Heart left ventricle (tissue), 16 donors: ENCODE data around the gene ELMO2. TPM values are rescaled to one million over a fixed set of nuclear protein-coding genes. Genes with fewer than 3 reads are reported as not detected.
A peak's percentile ranks its signal among the peaks of the same experiment; 100 is the strongest.

Experiments
- ATAC-seq, 4 donors: fragments of 200-7000 bp; cut with Tn5 transposase; one replicate each; pipeline ENCODE4 v1.9.1; 2020 to 2022; ENCODE audit warnings: moderate library complexity in 4 of 4, mild to moderate bottlenecking in 3 of 4, moderate number of reproducible peaks in 1 of 4
- DNase-seq, 5 donors: peaks; one replicate each; pipeline ENCODE4 v3.0.0-alpha.2; 2020
- H3K27ac ChIP-seq, 12 donors: fragments of 200-600 bp; sonication (generic) in 4 of 12; one replicate each; pipeline versions ENCODE4 v1.5.0 to v1.8.0; 2016 to 2022; ENCODE audit warnings: mild to moderate bottlenecking in 2 of 12
- H3K27me3 ChIP-seq, 9 donors: fragments of 200-600 bp; sonication (generic) in 2 of 9; one replicate each; pipeline versions ENCODE4 v1.5.1 to v1.8.0; 2016 to 2022; ENCODE audit warnings: mild to moderate bottlenecking in 3 of 9
- H3K36me3 ChIP-seq, 9 donors: fragments of 200-600 bp; sonication (generic) in 2 of 9; one replicate each; pipeline versions ENCODE4 v1.5.0 to v1.8.0; 2018 to 2022; ENCODE audit warnings: mild to moderate bottlenecking in 2 of 9
- H3K4me1 ChIP-seq, 12 donors: fragments of 200-600 bp; sonication (generic) in 4 of 12; one replicate each; pipeline versions ENCODE4 v1.5.0 to v1.8.0; 2016 to 2022; ENCODE audit warnings: mild to moderate bottlenecking in 3 of 12
- H3K4me3 ChIP-seq, 12 donors: fragments of 200-600 bp; sonication (generic) in 4 of 12; one replicate each; pipeline versions ENCODE4 v1.5.0 to v1.8.0; 2017 to 2022; ENCODE audit warnings: mild to moderate bottlenecking in 9 of 12, moderate library complexity in 4 of 12
- H3K9me3 ChIP-seq, 12 donors: fragments of 200-600 bp; sonication (generic) in 4 of 12; one replicate each; pipeline versions ENCODE4 v1.5.0 to v1.8.0; 2016 to 2022; ENCODE audit warnings: mild to moderate bottlenecking in 1 of 12
- CTCF ChIP-seq, 12 donors: fragments of 200-600 bp; sonication (generic) in 4 of 12; IDR thresholded peaks; one replicate each; pipeline versions ENCODE4 v1.5.0 to v1.8.0; 2018 to 2022; ENCODE audit warnings: antibody characterized with exemption in 12 of 12, mild to moderate bottlenecking in 5 of 12
- POLR2A ChIP-seq, 2 donors: fragments of 450-650 bp; IDR thresholded peaks; one replicate each; pipeline ENCODE4 v1.6.1; 2017; ENCODE audit warnings: antibody characterized with exemption in 2 of 2, mild to moderate bottlenecking in 2 of 2, moderate library complexity in 2 of 2
- WGBS, 4 donors: extraction: QIAGEN DNeasy Blood & Tissue Kit in 2 of 4; methylation state at CpG; one replicate each; pipeline versions ENCODE4 v1.1.5 to v1.1.7; 2013 to 2018; 5-methylcytosine and 5-hydroxymethylcytosine counted together
- intact Hi-C, 10 donors: fragments of 100-400 bp; cut with DNase I; formaldehyde crosslinking; loops; one replicate each; pipeline versions ENCODE4 v1.11.1 to v1.14.2; 2022
- polyA plus RNA-seq, 2 donors: library from polyadenylated mRNA; stranded (reverse); fragments of 200-250 nt; gene quantifications; one replicate each; pipeline ENCODE4 v1.2.3, GENCODE V29; 2013
- total RNA-seq, 9 donors: library from RNA; depleted of rRNA in 2 of 9; stranded (reverse); fragments of >200 nt in 2 of 9; fragmentation: NEBNext Ultra II Directional in 3 of 9; extraction: Animal tissue kit (Norgen Biotek cat#: 25700) in 3 of 9; gene quantifications; one replicate each; pipeline versions ENCODE4 v1.1.0 to v1.2.4, GENCODE V29; 2016 to 2023
- donor health status: ischemic (EF 13 %, LVEDD 7.1; RV severe dilation, severe dysfunction).
- donor health status: healthy with polysubstance abuse.
- donor health status: DM: no; HTN: yes; CAD: no.
- donor health status: DM: no; HTN: no; CAD: no.
- donor health status: ischemic (EF 25% LVEDD 6.9; RV normal size, moderate dysfunction).
- donor health status: ischemic (EF 25% LVEDD 5.7; RV mildly dilated, moderate dysfunction).
- donor health status: healthy.
- donor health status: DM: yes; HTN: yes; CAD: no.
- donor health status: ischemic (EF 35%, LVEDD 5.7; RV mildly dilated, moderate dysfunction).
- donor health status: nonischemic (EF 11% LVEDD 7.7; RV severe dilation, severe dysfunction).
- donor health status: DM: yes; HTN: yes; CAD: no.
- donor health status: PGD.
- donor health status: ischemic (EF 29% LVEDD 5.4; RV normal size, mild dysfunction).
- donor health status: nonischemic (EF 23%, LVEDD 6.1; RV moderate dilation, normal function).

The ELMO2 gene
- total and polyA plus RNA-seq, 11 donors: 14.6 to 57.5 (median 33.6) TPM

- H3K4me1 ChIP-seq: peaks cover 27 to 92% (median 65%) of the 10 kb centered on the region in 12 donors
- WGBS, 4 donors: 60 to 66% (median 65%) methylated on average over 2 of the region's 2 CpGs
- H3K9me3 ChIP-seq: no peaks in the 10 kb centered on the region
- ATAC-seq (no peak), DNase-seq (no peak)
- intact Hi-C loops: loop anchor here in 2 of 10 donors (5.0 kb wide), 2 partner anchors 34 to 39 kb away; no protein-coding TSS in a partner anchor
- H3K4me3 ChIP-seq: peak overlapping the region in 1 of 12 donors; percentile 29
- no peak for TF ChIP-seq POLR2A (IDR thresholded peaks at IDR 0.05)
- no peak for TF ChIP-seq CTCF (IDR thresholded peaks at IDR 0.05)
- H3K36me3 ChIP-seq: peaks cover 0 to 28% (median 20%) of the 10 kb centered on the region in 9 donors
- no peaks in the 10 kb centered on the region for H3K27me3 ChIP-seq
- H3K27ac ChIP-seq: peak overlapping the region; percentile 41 to 91 (median 76)
Measured at GRCh38 chr20:46401478-46401860, 4.9 kb downstream of the ELMO2 start.

- intact Hi-C loops: loop anchor here in 2 of 10 donors (5.0 kb wide), 2 partner anchors 34 to 39 kb away; no protein-coding TSS in a partner anchor
- Histone ChIP-seq H3K9me3 (no peaks in the 10 kb centered on the region), H3K36me3 (peaks cover 0 to 33% (median 26%) of the 10 kb centered on the region in 9 donors), H3K27ac (peak overlapping the region; percentile 41 to 91 (median 76)), H3K27me3 (no peaks in the 10 kb centered on the region), H3K4me1 (peaks cover 27 to 97% (median 65%) of the 10 kb centered on the region in 12 donors), H3K4me3 (peak overlapping the region in 8 of 12 donors; percentile 3 to 41 (median 20))
- no peak for DNase-seq
- WGBS, 4 donors: 17 to 34% (median 21%) methylated on average over 6 of the region's 6 CpGs
- ATAC-seq: peak in 1 of 4 donors; percentile 39
- TF ChIP-seq CTCF (IDR thresholded peaks at IDR 0.05) (no peak), POLR2A (IDR thresholded peaks at IDR 0.05) (no peak)
Measured at GRCh38 chr20:46400828-46401477, 5.5 kb downstream of the ELMO2 start.

GRCh38 chr20:46400253-46400652 is 6.2 kb downstream of the ELMO2 start:
- H3K4me1 ChIP-seq: peaks cover 24 to 98% (median 64%) of the 10 kb centered on the region in 12 donors
- WGBS, 4 donors: 4 to 13% (median 8%) methylated on average over 4 of the region's 4 CpGs
- H3K36me3 ChIP-seq: peaks cover 0 to 34% (median 28%) of the 10 kb centered on the region in 9 donors
- H3K9me3 ChIP-seq: no peaks in the 10 kb centered on the region
- DNase-seq (peak in 3 of 5 donors; percentile 26 to 47 (median 30)), ATAC-seq (peak; percentile 84 to 94 (median 90))
- peak overlapping the region in 8 of 12 donors; percentile 3 to 41 (median 20) for H3K4me3 ChIP-seq
- intact Hi-C loops: loop anchor here in 2 of 10 donors (5.0 kb wide), 2 partner anchors 33 to 38 kb away; no protein-coding TSS in a partner anchor
- no peak for TF ChIP-seq POLR2A (IDR thresholded peaks at IDR 0.05)
- TF ChIP-seq CTCF (IDR thresholded peaks at IDR 0.05): peak in 2 of 12 donors; percentile 14 to 22
- H3K27me3 ChIP-seq: no peaks in the 10 kb centered on the region
- peak overlapping the region; percentile 41 to 91 (median 76) for H3K27ac ChIP-seq

- intact Hi-C loops: no loop called here
- no peak overlapping the region for H3K4me3 ChIP-seq
- peak overlapping the region in 9 of 12 donors; percentile 57 to 91 (median 77) for H3K27ac ChIP-seq
- DNase-seq (no peak), ATAC-seq (peak in 1 of 4 donors; percentile 40)
- TF ChIP-seq POLR2A (IDR thresholded peaks at IDR 0.05) (no peak), CTCF (IDR thresholded peaks at IDR 0.05) (no peak)
- H3K36me3 ChIP-seq: peaks cover 0 to 34% (median 28%) of the 10 kb centered on the region in 9 donors
- WGBS, 4 donors: 53 to 61% (median 54%) methylated on average over 3 of the region's 3 CpGs
- H3K27me3 ChIP-seq: no peaks in the 10 kb centered on the region
- H3K9me3 ChIP-seq: no peaks in the 10 kb centered on the region
- peaks cover 20 to 98% (median 62%) of the 10 kb centered on the region in 12 donors for H3K4me1 ChIP-seq
Measured at GRCh38 chr20:46399401-46399800, 7.0 kb downstream of the ELMO2 start.
